Endothelial cell (in vitro differentiated cells): Measurements from ENCODE around the gene PURA. TPM values are rescaled to one million over a fixed set of nuclear protein-coding genes. Genes with fewer than 3 reads are reported as not detected.

Experiments
- DNase-seq: peaks from one replicate; pipeline ENCODE4 v3.0.0; 2021; ENCODE audit warnings: low spot score
- H3K27ac Mint-ChIP-seq: one replicate; pipeline ENCODE4 v1.8.0; 2021; ENCODE audit warnings: mixed read lengths, inconsistent platforms; ENCODE audit not compliant: unreplicated experiment
- H3K27me3 Mint-ChIP-seq: one replicate; pipeline ENCODE4 v1.8.0; 2021; ENCODE audit warnings: mild to moderate bottlenecking, moderate library complexity, mixed read lengths, inconsistent platforms; ENCODE audit not compliant: unreplicated experiment
- H3K36me3 Mint-ChIP-seq: one replicate; pipeline ENCODE4 v1.8.0; 2021; ENCODE audit warnings: mild to moderate bottlenecking, low read depth, mixed read lengths, inconsistent platforms; ENCODE audit not compliant: unreplicated experiment
- H3K4me1 Mint-ChIP-seq: one replicate; pipeline ENCODE4 v1.8.0; 2021; ENCODE audit warnings: mild to moderate bottlenecking, mixed read lengths, inconsistent platforms; ENCODE audit not compliant: unreplicated experiment
- H3K4me3 Mint-ChIP-seq: one replicate; pipeline ENCODE4 v1.8.0; 2021; ENCODE audit warnings: mild to moderate bottlenecking, mixed read lengths, inconsistent platforms; ENCODE audit not compliant: unreplicated experiment
- H3K9me3 Mint-ChIP-seq: one replicate; pipeline ENCODE4 v1.8.0; 2021; ENCODE audit warnings: mixed read lengths, inconsistent platforms; ENCODE audit not compliant: unreplicated experiment
- total RNA-seq: library from RNA; stranded (reverse); fragmentation: NEBNext Ultra II Directional; extraction: Animal tissue kit (Norgen Biotek cat#: 25700); gene quantifications from one replicate; pipeline ENCODE4 v1.2.1, GENCODE V29; 2021; ENCODE audit not compliant: unreplicated experiment
- TF ChIP-seq, protein P1 (sequence below): fragments of 200-600 bp; sonication (generic); IDR thresholded peaks from one replicate; pipeline ENCODE4 v1.5.0; 2021; ENCODE audit warnings: antibody characterized with exemption; ENCODE audit not compliant: unreplicated experiment

PURA gene
- total RNA-seq, 1 donor from 2014 or later: 6.2 TPM

DNA sequence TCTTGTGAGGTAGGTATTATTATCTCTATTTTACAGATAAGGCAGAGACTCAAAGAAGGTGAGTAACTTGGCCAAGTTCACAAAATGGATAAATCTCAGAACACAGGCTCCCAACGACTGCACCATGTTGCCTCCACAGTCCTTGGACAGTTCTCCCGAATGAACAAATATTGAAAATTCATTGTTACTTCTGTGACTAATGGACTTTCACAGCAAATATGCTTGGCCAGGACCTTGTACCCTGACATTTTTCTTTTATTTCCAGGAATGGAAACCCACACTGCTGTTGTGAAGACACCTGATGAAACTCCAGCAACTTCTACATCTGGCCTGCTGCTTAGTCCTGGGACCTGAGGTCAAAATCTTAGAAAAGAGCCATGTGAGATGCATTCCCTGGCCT, 58.6 kb downstream of the PURA start:
- Mint-ChIP-seq H3K27ac (no peak overlapping the region), H3K4me1 (peaks cover 10% of the 10 kb centered on the region), H3K9me3 (no peaks in the 10 kb centered on the region), H3K4me3 (no peak overlapping the region), H3K27me3 (peaks cover 12% of the 10 kb centered on the region), H3K36me3 (peaks cover 4% of the 10 kb centered on the region)
- TF ChIP-seq, protein P1, sequence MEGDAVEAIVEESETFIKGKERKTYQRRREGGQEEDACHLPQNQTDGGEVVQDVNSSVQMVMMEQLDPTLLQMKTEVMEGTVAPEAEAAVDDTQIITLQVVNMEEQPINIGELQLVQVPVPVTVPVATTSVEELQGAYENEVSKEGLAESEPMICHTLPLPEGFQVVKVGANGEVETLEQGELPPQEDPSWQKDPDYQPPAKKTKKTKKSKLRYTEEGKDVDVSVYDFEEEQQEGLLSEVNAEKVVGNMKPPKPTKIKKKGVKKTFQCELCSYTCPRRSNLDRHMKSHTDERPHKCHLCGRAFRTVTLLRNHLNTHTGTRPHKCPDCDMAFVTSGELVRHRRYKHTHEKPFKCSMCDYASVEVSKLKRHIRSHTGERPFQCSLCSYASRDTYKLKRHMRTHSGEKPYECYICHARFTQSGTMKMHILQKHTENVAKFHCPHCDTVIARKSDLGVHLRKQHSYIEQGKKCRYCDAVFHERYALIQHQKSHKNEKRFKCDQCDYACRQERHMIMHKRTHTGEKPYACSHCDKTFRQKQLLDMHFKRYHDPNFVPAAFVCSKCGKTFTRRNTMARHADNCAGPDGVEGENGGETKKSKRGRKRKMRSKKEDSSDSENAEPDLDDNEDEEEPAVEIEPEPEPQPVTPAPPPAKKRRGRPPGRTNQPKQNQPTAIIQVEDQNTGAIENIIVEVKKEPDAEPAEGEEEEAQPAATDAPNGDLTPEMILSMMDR: no peak
- DNase-seq: no peak

DNA sequence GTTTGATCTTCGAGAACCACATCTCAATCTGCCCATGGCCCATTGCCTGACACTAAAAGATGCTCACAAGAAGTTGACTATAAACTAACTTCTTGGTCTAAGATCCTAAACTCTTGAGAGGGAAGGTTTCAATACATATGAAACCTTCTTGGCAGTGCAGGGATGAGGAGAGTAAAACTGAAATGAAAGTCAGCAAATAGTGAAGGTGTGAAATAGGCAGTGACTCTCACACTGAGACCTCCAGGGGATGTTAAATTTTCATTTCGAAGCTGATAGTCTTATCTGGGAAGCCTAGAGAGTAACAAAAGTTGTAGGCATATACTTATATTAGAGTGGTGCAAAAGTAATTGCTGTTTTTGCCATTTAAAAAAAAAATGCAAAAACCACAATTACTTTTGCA, 60.1 kb downstream of the PURA start:
- Mint-ChIP-seq H3K4me3 (peak overlapping the region; percentile 76), H3K27ac (no peak overlapping the region), H3K9me3 (no peaks in the 10 kb centered on the region), H3K36me3 (peaks cover 4% of the 10 kb centered on the region), H3K4me1 (peaks cover 10% of the 10 kb centered on the region), H3K27me3 (peaks cover 12% of the 10 kb centered on the region)
- no peak for DNase-seq
- TF ChIP-seq, protein P1: no peak

DNA sequence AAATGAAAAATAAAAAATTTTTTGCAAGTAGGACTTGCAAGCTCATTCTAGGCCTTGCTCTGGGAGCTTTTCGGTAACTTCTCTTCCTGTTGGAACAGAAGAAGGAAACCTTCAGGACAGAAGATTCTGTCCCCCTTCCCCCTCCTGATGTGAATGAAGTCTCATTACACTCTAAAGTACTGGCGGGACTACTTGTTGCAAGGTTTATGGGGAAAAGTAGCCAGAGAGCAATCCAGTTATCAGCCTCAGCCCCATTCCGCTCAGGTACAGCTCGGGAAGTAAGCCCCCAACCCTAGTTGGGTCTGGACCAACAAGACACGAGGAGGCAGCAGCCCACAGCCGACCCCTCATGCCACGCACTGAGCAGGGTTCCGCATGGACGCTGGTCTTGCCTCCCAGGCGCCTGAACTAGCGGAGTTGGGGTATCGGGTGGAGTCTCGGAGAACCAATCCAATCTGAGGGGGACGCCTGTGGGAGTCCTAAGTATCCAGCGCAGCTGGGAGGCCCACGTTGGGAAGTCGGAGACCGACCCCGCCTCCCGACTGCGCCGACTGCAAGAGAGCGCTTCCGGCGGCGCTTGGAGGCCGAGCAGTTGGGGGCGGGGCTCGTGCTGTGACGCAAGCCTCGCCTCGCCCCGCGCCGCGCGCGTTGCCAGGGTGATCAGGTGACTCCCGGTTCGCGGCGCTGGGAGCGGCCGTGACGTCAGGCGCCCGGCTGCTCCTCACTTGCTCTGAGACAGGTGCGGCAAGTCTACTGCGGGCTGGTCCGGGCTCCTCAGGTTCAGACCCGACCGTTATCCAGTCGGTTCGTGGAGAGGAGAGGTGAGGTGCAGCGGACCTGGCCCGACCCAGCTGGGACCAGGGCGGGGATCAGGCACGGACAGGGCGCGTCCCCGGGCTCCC, 60.8 kb downstream of the PURA start, which contains the start of gene CYSTM1:
Gene CYSTM1, plus strand, starts transcription at position 724 of the 902 bp plus-strand sequence. CDS start 19,278 bp downstream, outside the sequence.
- Mint-ChIP-seq H3K4me1 (peaks cover 10% of the 10 kb centered on the region), H3K36me3 (peaks cover 4% of the 10 kb centered on the region), H3K27me3 (peaks cover 12% of the 10 kb centered on the region), H3K27ac (peak within 1 kb of the TSS; percentile 99), H3K9me3 (no peaks in the 10 kb centered on the region), H3K4me3 (peak within 1 kb of the TSS; percentile 98)
- DNase-seq: peak; percentile 96
- TF ChIP-seq, protein P1: no peak

Other genes starting within 250 kb of the PURA start
- not detected for gene NRG2, start 70.8 kb upstream of the PURA start, total RNA-seq
- gene IGIP, start 11.8 kb downstream of the PURA start, total RNA-seq: 1.3 TPM
- 21.7 TPM for gene CYSTM1, start 61.1 kb downstream of the PURA start, total RNA-seq
- gene PFDN1, start 189.0 kb downstream of the PURA start, total RNA-seq: 86.2 TPM
- 22.6 TPM for gene HBEGF, start 232.5 kb downstream of the PURA start, total RNA-seq
- 0.23 TPM for gene SLC4A9, start 246.1 kb downstream of the PURA start, total RNA-seq